Ishikawa (cell line): Measurements from ENCODE around the gene SNCAIP.

Source experiments
- CEBPB ChIP-seq: IDR thresholded peaks from 2 replicates; pipeline ENCODE4 v1.6.1; 2012
- EGR1 ChIP-seq: IDR thresholded peaks from 2 replicates; pipeline ENCODE4 v1.6.1; 2012
- EP300 ChIP-seq: IDR thresholded peaks from 2 replicates; pipeline ENCODE4 v1.6.1; 2012; ENCODE audit warnings: borderline replicate concordance
- FOXM1 ChIP-seq: IDR thresholded peaks from 2 replicates; pipeline ENCODE4 v1.6.1; 2012; ENCODE audit warnings: low read depth, borderline replicate concordance
- RAD21 ChIP-seq: IDR thresholded peaks from 2 replicates; pipeline ENCODE4 v1.6.1; 2012; ENCODE audit warnings: low read depth
- TAF1 ChIP-seq: IDR thresholded peaks from 2 replicates; pipeline ENCODE4 v1.6.1; 2012; ENCODE audit warnings: low read depth, mild to moderate bottlenecking
- TCF12 ChIP-seq: IDR thresholded peaks from 2 replicates; pipeline ENCODE4 v1.6.1; 2012; ENCODE audit warnings: low read depth
- TEAD4 ChIP-seq: IDR thresholded peaks from 2 replicates; pipeline ENCODE4 v1.6.1; 2012
- TF ChIP-seq, protein P1 (sequence below): IDR thresholded peaks from 2 replicates; pipeline ENCODE4 v1.6.1; 2012; ENCODE audit warnings: low read depth, mild to moderate bottlenecking
- TF ChIP-seq, protein P2 (sequence below): IDR thresholded peaks from 2 replicates; pipeline ENCODE4 v1.6.1; 2012

GRCh38 chr5:122439645-122440044 lies 127.6 kb downstream of the SNCAIP start:
- TF ChIP-seq, protein P1, sequence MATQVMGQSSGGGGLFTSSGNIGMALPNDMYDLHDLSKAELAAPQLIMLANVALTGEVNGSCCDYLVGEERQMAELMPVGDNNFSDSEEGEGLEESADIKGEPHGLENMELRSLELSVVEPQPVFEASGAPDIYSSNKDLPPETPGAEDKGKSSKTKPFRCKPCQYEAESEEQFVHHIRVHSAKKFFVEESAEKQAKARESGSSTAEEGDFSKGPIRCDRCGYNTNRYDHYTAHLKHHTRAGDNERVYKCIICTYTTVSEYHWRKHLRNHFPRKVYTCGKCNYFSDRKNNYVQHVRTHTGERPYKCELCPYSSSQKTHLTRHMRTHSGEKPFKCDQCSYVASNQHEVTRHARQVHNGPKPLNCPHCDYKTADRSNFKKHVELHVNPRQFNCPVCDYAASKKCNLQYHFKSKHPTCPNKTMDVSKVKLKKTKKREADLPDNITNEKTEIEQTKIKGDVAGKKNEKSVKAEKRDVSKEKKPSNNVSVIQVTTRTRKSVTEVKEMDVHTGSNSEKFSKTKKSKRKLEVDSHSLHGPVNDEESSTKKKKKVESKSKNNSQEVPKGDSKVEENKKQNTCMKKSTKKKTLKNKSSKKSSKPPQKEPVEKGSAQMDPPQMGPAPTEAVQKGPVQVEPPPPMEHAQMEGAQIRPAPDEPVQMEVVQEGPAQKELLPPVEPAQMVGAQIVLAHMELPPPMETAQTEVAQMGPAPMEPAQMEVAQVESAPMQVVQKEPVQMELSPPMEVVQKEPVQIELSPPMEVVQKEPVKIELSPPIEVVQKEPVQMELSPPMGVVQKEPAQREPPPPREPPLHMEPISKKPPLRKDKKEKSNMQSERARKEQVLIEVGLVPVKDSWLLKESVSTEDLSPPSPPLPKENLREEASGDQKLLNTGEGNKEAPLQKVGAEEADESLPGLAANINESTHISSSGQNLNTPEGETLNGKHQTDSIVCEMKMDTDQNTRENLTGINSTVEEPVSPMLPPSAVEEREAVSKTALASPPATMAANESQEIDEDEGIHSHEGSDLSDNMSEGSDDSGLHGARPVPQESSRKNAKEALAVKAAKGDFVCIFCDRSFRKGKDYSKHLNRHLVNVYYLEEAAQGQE: no peak
- TF ChIP-seq TAF1: no peak
- TF ChIP-seq, protein P2, sequence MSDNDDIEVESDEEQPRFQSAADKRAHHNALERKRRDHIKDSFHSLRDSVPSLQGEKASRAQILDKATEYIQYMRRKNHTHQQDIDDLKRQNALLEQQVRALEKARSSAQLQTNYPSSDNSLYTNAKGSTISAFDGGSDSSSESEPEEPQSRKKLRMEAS: no peak
- TF ChIP-seq TCF12: no peak
- no peak for TF ChIP-seq TEAD4
- TF ChIP-seq CEBPB: no peak
- TF ChIP-seq RAD21: no peak
- no peak for TF ChIP-seq EGR1
- no peak for TF ChIP-seq EP300
- TF ChIP-seq FOXM1: no peak
